Gastroesophageal sphincter (tissue), 4 donors: ENCODE data around the gene SMARCC1. TPM values are rescaled to one million over a fixed set of nuclear protein-coding genes. Genes with fewer than 3 reads are reported as not detected.
"Not testable (repeated sequence)": the region's sequence is repeated elsewhere in the genome, so short reads cannot be mapped to it uniquely, and the experiment has no call there.

ENCODE experiments used
- ATAC-seq: fragments of 150-250 bp; one replicate; pipeline ENCODE4 v1.9.1; 2016; ENCODE audit warnings: mild to moderate bottlenecking, moderate library complexity
- H3K27ac ChIP-seq, 4 donors: fragments of 200-600 bp; sonication (generic) in 3 of 4; 1 replicate in 3 of 4; 2 replicates in 1 of 4; pipeline ENCODE4 v1.5.1; 2016 to 2019
- H3K27me3 ChIP-seq: fragments of 200-600 bp; sonication (generic); one replicate; pipeline ENCODE4 v1.5.1; 2019
- H3K36me3 ChIP-seq, 2 donors: fragments of 200-600 bp; sonication (generic); one replicate each; pipeline ENCODE4 v1.5.1; 2019; ENCODE audit warnings: control low read depth in 1 of 2
- H3K4me1 ChIP-seq, 3 donors: fragments of 200-600 bp; sonication (generic); 1 replicate in 2 of 3; 2 replicates in 1 of 3; pipeline ENCODE4 v1.5.1; 2016 to 2019; ENCODE audit warnings: control low read depth in 2 of 3
- H3K4me3 ChIP-seq, 2 donors: fragments of 200-600 bp; sonication (generic); one replicate each; pipeline ENCODE4 v1.5.1; 2019; ENCODE audit warnings: mild to moderate bottlenecking in 1 of 2, moderate library complexity in 1 of 2
- H3K9me3 ChIP-seq, 3 donors: fragments of 200-600 bp; sonication (generic); one replicate each; pipeline ENCODE4 v1.5.1; 2017 to 2019; ENCODE audit warnings: control low read depth in 2 of 3
- CTCF ChIP-seq, 4 experiments: fragments of 200-600 bp in 2 of 4; fragments of 450-650 bp in 2 of 4; sonication (generic) in 1 of 4; IDR thresholded peaks; one replicate each; pipeline ENCODE4 v1.5.1; 2017 to 2019; ENCODE audit warnings: antibody characterized with exemption in 4 of 4, mild to moderate bottlenecking in 2 of 4, moderate library complexity in 2 of 4
- EP300 ChIP-seq: sonication (generic); formaldehyde crosslinking; IDR thresholded peaks from one replicate; pipeline ENCODE4 v1.6.1; 2017; ENCODE audit warnings: antibody characterized with exemption, mild to moderate bottlenecking
- POLR2A ChIP-seq, 2 donors: fragments of 450-650 bp; IDR thresholded peaks; one replicate each; pipeline ENCODE4 v1.6.1; 2017; ENCODE audit warnings: antibody characterized with exemption in 2 of 2, mild to moderate bottlenecking in 2 of 2, moderate library complexity in 1 of 2
- POLR2AphosphoS5 ChIP-seq: sonication (generic); formaldehyde crosslinking; IDR thresholded peaks from one replicate; pipeline ENCODE4 v1.6.1; 2017; ENCODE audit warnings: antibody characterized with exemption
- WGBS, 2 donors: methylation state at CpG; one replicate each; pipeline ENCODE4 v1.1.5; 2018; ENCODE audit warnings: low coverage in 1 of 2; 5-methylcytosine and 5-hydroxymethylcytosine counted together
- total RNA-seq, 4 donors: library from RNA; depleted of rRNA; stranded (reverse); fragments of >200 nt; gene quantifications; one replicate each; pipeline ENCODE4 v1.1.0, GENCODE V29; 2016

SMARCC1 gene
- total RNA-seq, 4 donors from 2014 or later: 38.5 to 68.2 (median 49.1) TPM

DNA sequence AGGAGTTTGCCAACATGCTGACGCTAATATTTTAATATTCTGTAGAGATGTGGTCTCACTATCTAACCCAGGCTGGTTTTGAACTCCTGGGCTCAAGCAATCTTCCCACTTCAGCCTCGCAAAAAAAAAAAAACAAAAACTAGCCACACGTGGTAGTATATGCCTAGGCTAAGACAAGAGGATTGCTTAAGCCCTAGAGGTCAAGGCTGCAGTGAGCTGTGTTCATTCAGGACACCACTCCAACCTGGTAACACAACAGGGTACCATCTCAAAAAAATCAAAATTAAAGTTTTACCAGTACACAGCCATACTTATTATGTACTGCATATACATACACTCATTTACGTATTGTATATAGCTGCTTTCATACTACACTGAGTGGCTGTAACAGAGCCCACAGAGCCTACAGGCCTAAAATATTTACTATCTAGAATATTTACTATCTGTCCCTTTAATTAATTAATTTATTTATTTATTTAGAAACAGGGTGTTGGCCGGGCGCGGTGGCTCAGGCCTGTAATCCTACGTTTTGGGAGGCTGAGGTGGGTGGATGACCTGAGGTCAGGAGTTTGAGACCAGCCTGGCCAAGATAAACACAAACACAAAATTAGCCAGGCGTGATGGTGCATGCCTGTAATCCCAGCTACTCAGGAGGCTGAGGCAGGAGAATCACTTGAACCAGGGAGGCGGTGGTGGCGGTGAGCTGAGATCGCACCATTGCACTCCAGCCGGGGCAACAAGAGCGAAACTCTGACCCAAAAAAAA, 23.2 kb downstream of the SMARCC1 start:
- no peak for TF ChIP-seq CTCF (IDR thresholded peaks at IDR 0.05)
- no peak for TF ChIP-seq EP300
- no peak for TF ChIP-seq POLR2AphosphoS5
- H3K9me3 ChIP-seq: no peaks in the 10 kb centered on the region
- H3K4me3 ChIP-seq: no peak overlapping the region
- H3K27me3 ChIP-seq: no peaks in the 10 kb centered on the region
- no peak overlapping the region for H3K27ac ChIP-seq
- WGBS, 2 donors: 84 to 94% methylated on average over 3 to 11 of the region's 14 CpGs
- H3K4me1 ChIP-seq: peaks cover 0 to 11% (median 0%) of the 10 kb centered on the region in 3 donors
- no peak for ATAC-seq
- peaks cover 0 to 28% of the 10 kb centered on the region in 2 donors for H3K36me3 ChIP-seq

- no peak overlapping the region for H3K27ac ChIP-seq
- H3K36me3 ChIP-seq: peaks cover 0 to 22% of the 10 kb centered on the region in 2 donors
- no peaks in the 10 kb centered on the region for H3K27me3 ChIP-seq
- no peaks in the 10 kb centered on the region for H3K9me3 ChIP-seq
- no peaks in the 10 kb centered on the region for H3K4me1 ChIP-seq
- H3K4me3 ChIP-seq: no peak overlapping the region
- 93% methylated on average over 3 of the region's 3 CpGs for WGBS, 2 donors
- no peak for ATAC-seq
- TF ChIP-seq POLR2AphosphoS5: no peak
- no peak for TF ChIP-seq CTCF (IDR thresholded peaks at IDR 0.05)
- TF ChIP-seq POLR2A (IDR thresholded peaks at IDR 0.05): no peak
- no peak for TF ChIP-seq EP300
These were observed 29.0 kb downstream of the SMARCC1 start for GRCh38 chr3:47752716-47753115.

DNA sequence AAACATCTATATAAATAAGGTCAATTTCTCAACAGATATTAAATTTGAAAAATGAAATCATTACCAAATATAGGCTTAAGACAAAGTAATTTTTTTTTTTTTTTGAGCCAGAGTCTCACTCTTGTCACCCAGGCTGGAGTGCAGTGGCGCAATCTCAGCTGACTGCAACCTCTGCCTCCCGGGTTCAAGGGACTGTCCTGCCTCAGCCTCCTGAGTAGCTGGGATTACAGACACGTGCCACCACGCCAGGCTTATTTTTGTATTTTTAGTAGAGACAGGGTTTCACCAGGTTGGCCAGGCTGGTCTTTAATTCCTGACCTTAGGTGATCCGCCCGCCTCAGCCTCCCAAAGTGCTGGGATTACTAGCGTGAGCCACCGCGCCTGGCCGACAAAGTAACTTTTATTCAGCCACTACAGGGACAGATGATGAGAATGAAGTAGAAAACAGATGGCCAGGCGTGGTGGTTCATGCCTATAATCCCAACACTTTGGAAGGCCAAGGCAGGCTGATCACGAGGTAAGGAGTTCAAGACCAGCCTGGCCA, 30.8 kb downstream of the SMARCC1 start:
- not testable (repeated sequence) for ATAC-seq, H3K27me3 ChIP-seq, H3K9me3 ChIP-seq, H3K4me1 ChIP-seq, H3K27ac ChIP-seq, H3K4me3 ChIP-seq
- 93% methylated on average over 6 of the region's 12 CpGs; no CpG with 5 or more reads in 1 of the 2 donors for WGBS, 2 donors
- peaks cover 0 to 11% of the 10 kb centered on the region in 2 donors for H3K36me3 ChIP-seq

DNA sequence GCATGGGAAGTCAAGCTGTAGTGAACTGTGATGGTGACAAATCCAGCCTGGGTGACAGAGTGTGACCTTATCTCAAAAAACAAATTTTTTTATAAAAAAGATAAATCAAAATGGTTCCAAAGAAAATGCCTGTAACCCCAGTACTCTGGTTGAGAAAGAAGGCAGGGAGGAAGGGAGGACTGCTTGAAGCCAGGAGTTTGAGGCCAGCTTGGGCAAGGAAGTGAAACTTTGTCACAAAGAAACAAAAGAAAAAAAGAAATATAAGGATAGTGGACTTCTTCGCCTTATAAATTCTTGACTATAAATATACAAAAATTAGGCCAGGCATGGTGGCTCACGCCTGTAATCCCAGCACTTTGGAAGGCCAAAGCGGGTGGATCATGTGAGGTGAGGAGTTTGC, 34.1 kb downstream of the SMARCC1 start:
- TF ChIP-seq CTCF (IDR thresholded peaks at IDR 0.05): no peak
- TF ChIP-seq EP300: no peak
- no peak for TF ChIP-seq POLR2AphosphoS5
- TF ChIP-seq POLR2A (IDR thresholded peaks at IDR 0.05): no peak
- Histone ChIP-seq H3K36me3 (peaks cover 0 to 32% of the 10 kb centered on the region in 2 donors), H3K4me3 (no peak overlapping the region), H3K9me3 (no peaks in the 10 kb centered on the region), H3K27me3 (no peaks in the 10 kb centered on the region), H3K4me1 (peaks cover 0 to 10% (median 0%) of the 10 kb centered on the region in 3 donors), H3K27ac (no peak overlapping the region)
- WGBS, 2 donors: 97 to 100% methylated on average over 3 of the region's 3 CpGs
- no peak for ATAC-seq

DNA sequence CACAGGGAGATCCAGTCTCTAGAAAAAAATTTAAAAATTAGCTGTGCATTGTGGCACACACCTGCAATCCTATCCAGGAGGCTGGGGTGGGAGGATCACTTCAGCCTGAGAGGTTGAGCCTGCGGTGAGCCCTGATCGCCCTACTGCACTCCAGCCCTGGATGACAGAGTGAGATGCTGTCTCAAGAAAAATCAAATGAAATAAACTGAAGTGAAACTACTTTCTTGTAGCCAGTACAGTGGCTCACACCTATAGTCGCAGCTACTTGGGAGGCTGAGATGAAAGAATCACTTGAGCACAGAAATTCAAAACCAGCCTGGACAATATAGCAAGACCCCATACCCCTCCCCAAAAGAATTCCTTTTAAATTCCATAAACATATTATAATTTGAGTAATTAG, 35.4 kb downstream of the SMARCC1 start:
- Histone ChIP-seq H3K27ac (no peak overlapping the region), H3K36me3 (peaks cover 0 to 32% of the 10 kb centered on the region in 2 donors), H3K4me3 (no peak overlapping the region), H3K9me3 (no peaks in the 10 kb centered on the region), H3K4me1 (peaks cover 0 to 13% (median 0%) of the 10 kb centered on the region in 3 donors), H3K27me3 (no peaks in the 10 kb centered on the region)
- 100% methylated on average over 1 to 3 of the region's 3 CpGs for WGBS, 2 donors
- ATAC-seq: no peak
- TF ChIP-seq CTCF (IDR thresholded peaks at IDR 0.05) (no peak), POLR2A (IDR thresholded peaks at IDR 0.05) (no peak), POLR2AphosphoS5 (no peak), EP300 (no peak)
